Limb (tissue), 2 donors: ENCODE measurements around the gene FGGY.
A peak's percentile ranks its signal among the peaks of the same experiment; 100 is the strongest.
"Not testable (repeated sequence)": the region's sequence is repeated elsewhere in the genome, so short reads cannot be mapped to it uniquely, and the experiment has no call there.

ENCODE experiments used
- DNase-seq, 2 donors: peaks; one replicate each; pipeline ENCODE4 v3.0.0-alpha.2; 2016; ENCODE audit errors: extremely low spot score in 2 of 2

The FGGY gene

GRCh38 chr1:59696421-59697115 lies 399.7 kb downstream of the FGGY start:
- DNase-seq, result no peak

GRCh38 chr1:59697150-59697800 lies 400.4 kb downstream of the FGGY start:
- no peak for DNase-seq

GRCh38 chr1:59698386-59698785 lies 401.5 kb downstream of the FGGY start:
- DNase-seq, result no peak

GRCh38 chr1:59699227-59699847 lies 402.4 kb downstream of the FGGY start:
- peak in 1 of 2 donors; percentile 78 for DNase-seq

- DNase-seq, result no peak
These were observed 404.5 kb downstream of the FGGY start for GRCh38 chr1:59701376-59701775.

- DNase-seq, result no peak
These were observed 406.5 kb downstream of the FGGY start for GRCh38 chr1:59703226-59703917.

GRCh38 chr1:59703918-59704378 lies 407.1 kb downstream of the FGGY start:
- DNase-seq, result no peak

GRCh38 chr1:59704716-59705115 lies 407.8 kb downstream of the FGGY start:
- no peak for DNase-seq

GRCh38 chr1:59705466-59706302 lies 408.8 kb downstream of the FGGY start:
- no peak for DNase-seq

- DNase-seq, result no peak
These were observed 409.4 kb downstream of the FGGY start for GRCh38 chr1:59706303-59706599.

- DNase-seq, result no peak
These were observed 410.4 kb downstream of the FGGY start for GRCh38 chr1:59707178-59707791.

- no peak for DNase-seq
These were observed 412.4 kb downstream of the FGGY start for GRCh38 chr1:59709333-59709732.

GRCh38 chr1:59710920-59711319 lies 414.0 kb downstream of the FGGY start:
- DNase-seq, result not testable (repeated sequence)

- no peak for DNase-seq
These were observed 417.3 kb downstream of the FGGY start for GRCh38 chr1:59714219-59714618.

- peak in 1 of 2 donors; percentile 50 for DNase-seq
These were observed 418.1 kb downstream of the FGGY start for GRCh38 chr1:59714966-59715365.

- no peak for DNase-seq
These were observed 419.9 kb downstream of the FGGY start for GRCh38 chr1:59716832-59717231.

- no peak for DNase-seq
These were observed 421.4 kb downstream of the FGGY start for GRCh38 chr1:59718064-59718988.

GRCh38 chr1:59718989-59719360 lies 422.1 kb downstream of the FGGY start:
- DNase-seq, result no peak

GRCh38 chr1:59720326-59721115 lies 423.6 kb downstream of the FGGY start:
- DNase-seq, result no peak
